ENCODE results near the gene CUBN.

The CUBN gene

GRCh38 chr10:16787361-16787791 lies 342.2 kb downstream of the CUBN start:
- peak; percentile 84 for DNase-seq (ENCODE audit: low spot score)

GRCh38 chr10:16780338-16780880 lies 349.2 kb downstream of the CUBN start:
- DNase-seq (ENCODE audit: low spot score) = no peak

- peak; percentile 53 for DNase-seq (ENCODE audit: low spot score)
Observed at GRCh38 chr10:16779384-16779915, 350.2 kb downstream of the CUBN start.

GRCh38 chr10:16777473-16778370 lies 351.9 kb downstream of the CUBN start:
- DNase-seq (ENCODE audit: low spot score) = peak; percentile 71

- no peak for DNase-seq (ENCODE audit: low spot score)
Observed at GRCh38 chr10:16776896-16777295, 352.7 kb downstream of the CUBN start.

Measured in CD4-positive, alpha-beta T cell treated with Interleukin-2 at 100 ng/mL for 4 hours (primary cell).